Hepatocyte (in vitro differentiated cells): ENCODE data around the gene GRK5.

Experiments used
- CTCF ChIP-seq: fragments of 200-600 bp; sonication (generic); IDR thresholded peaks from 2 replicates; pipeline ENCODE4 v1.5.1; 2016; ENCODE audit warnings: antibody characterized with exemption, mild to moderate bottlenecking; ENCODE audit not compliant: poor library complexity
- EZH2 ChIP-seq: fragments of 200-600 bp; sonication (generic); IDR thresholded peaks from 2 replicates; pipeline ENCODE4 v1.6.1; 2016; ENCODE audit warnings: antibody characterized with exemption, mild to moderate bottlenecking, borderline replicate concordance

GRCh38 chr10:119207366-119207666 lies at the start of gene GRK5:
- TF ChIP-seq CTCF, result no peak
- TF ChIP-seq EZH2, result no peak
